Endothelial cell of umbilical vein (primary cell): Measurements from ENCODE around the gene ALOX5AP. TPM values are rescaled to one million over a fixed set of nuclear protein-coding genes. Genes with fewer than 3 reads are reported as not detected.

Source experiments
- BruUV-seq: library from RNA; stranded (reverse); fragments of 400-500 nt; replicated peaks from 2 replicates; lab custom pipeline; 2021; lab: Mats Ljungman, UMichigan
- CTCF ChIA-PET: fragments of 300-600, 350-600 bp; sonication (Branson Sonifier 250); formaldehyde crosslinking; loops from one replicate; lab custom pipeline; 2021; ENCODE audit warnings: antibody characterized with exemption, inconsistent platforms; lab: Charles Lee
- POLR2A ChIA-PET: fragments of 300-600, 350-600 bp; sonication (Branson Sonifier 250); formaldehyde crosslinking; loops from one replicate; lab custom pipeline; 2021; ENCODE audit warnings: antibody characterized with exemption, inconsistent platforms; lab: Charles Lee
- DNase-seq: peaks from one replicate; pipeline ENCODE4 v3.0.0-alpha.2; 2011; ENCODE audit warnings: low read depth, low spot score
- FAIRE-seq: peaks from 2 replicates; lab custom pipeline; 2011; peaks lifted over from hg19 to GRCh38; lab: Jason Lieb, UNC
- H2AFZ ChIP-seq: 2 replicates; pipeline ENCODE4 v1.6.0; 2012; ENCODE audit warnings: low read depth, low read length, control low read depth, inconsistent platforms
- H3K27ac ChIP-seq: 2 replicates; pipeline ENCODE4 v1.5.1; 2011; ENCODE audit warnings: low read depth, mild to moderate bottlenecking, control low read depth, low read length, moderate library complexity; ENCODE audit not compliant: insufficient read depth
- H3K27me3 ChIP-seq, 2 experiments: 2 replicates each; pipeline versions ENCODE4 v1.6.0 to v1.6.1; 2011; ENCODE audit warnings: low read length in 2 of 2, mixed read lengths in 1 of 2; ENCODE audit not compliant: control insufficient read depth in 2 of 2, insufficient read depth in 2 of 2
- H3K36me3 ChIP-seq, 2 experiments: 2 replicates in 1 of 2; 3 replicates in 1 of 2; pipeline ENCODE4 v1.5.1; 2011; ENCODE audit warnings: low read length in 2 of 2, mild to moderate bottlenecking in 1 of 2, moderate library complexity in 1 of 2; ENCODE audit not compliant: control insufficient read depth in 2 of 2, insufficient read depth in 2 of 2; ENCODE audit errors: extremely low read depth in 1 of 2
- H3K4me1 ChIP-seq: 3 replicates; pipeline ENCODE4 v1.5.1; 2011; ENCODE audit warnings: mild to moderate bottlenecking, low read length; ENCODE audit not compliant: control insufficient read depth, insufficient read depth; ENCODE audit errors: extremely low read depth
- H3K4me2 ChIP-seq: 2 replicates; pipeline ENCODE4 v1.6.1; 2011; ENCODE audit warnings: low read length, control low read depth, mixed read lengths; ENCODE audit not compliant: insufficient read depth
- H3K4me3 ChIP-seq, 3 experiments: fragments of 200-600 bp in 1 of 3; sonication (generic), shearing (Covaris generic) in 1 of 3; replicated peaks in 1 of 3; 2 replicates each; pipeline ENCODE4 v1.5.1; 2011 to 2016; ENCODE audit warnings: control low read depth in 3 of 3, low read length in 3 of 3, mild to moderate bottlenecking in 2 of 3, inconsistent platforms in 1 of 3, low read depth in 1 of 3, moderate library complexity in 1 of 3; ENCODE audit not compliant: insufficient read depth in 1 of 3
- H3K79me2 ChIP-seq: 2 replicates; pipeline ENCODE4 v1.6.0; 2012; ENCODE audit warnings: low read length, inconsistent platforms; ENCODE audit not compliant: control insufficient read depth, insufficient read depth
- H3K9ac ChIP-seq: replicated peaks from 2 replicates; pipeline ENCODE3; 2011; ENCODE audit warnings: low read length, control low read depth; ENCODE audit not compliant: insufficient read depth; ENCODE audit errors: extremely low read depth
- H3K9me1 ChIP-seq: replicated peaks from 3 replicates; pipeline ENCODE4 v1.6.0; 2011; ENCODE audit warnings: mild to moderate bottlenecking, low read length; ENCODE audit not compliant: control insufficient read depth, insufficient read depth; ENCODE audit errors: extremely low read depth
- H3K9me3 ChIP-seq: replicated peaks from 2 replicates; pipeline ENCODE4 v1.5.1; 2012; ENCODE audit warnings: low read length, inconsistent platforms; ENCODE audit not compliant: control insufficient read depth, insufficient read depth
- H4K20me1 ChIP-seq: replicated peaks from 2 replicates; pipeline ENCODE3; 2011; ENCODE audit warnings: mild to moderate bottlenecking, low read length; ENCODE audit not compliant: control insufficient read depth, insufficient read depth; ENCODE audit errors: extremely low read depth
- CTCF ChIP-seq, 2 donors: IDR thresholded peaks; 1 replicate in 1 of 2; 2 replicates in 1 of 2; pipeline ENCODE4 v1.5.1; 2011; ENCODE audit warnings: low read length in 2 of 2, mild to moderate bottlenecking in 2 of 2, moderate library complexity in 2 of 2, control low read depth in 1 of 2, inconsistent platforms in 1 of 2, low read depth in 1 of 2; ENCODE audit not compliant: insufficient read depth in 1 of 2; ENCODE audit errors: extremely low read depth in 1 of 2
- EZH2 ChIP-seq: IDR thresholded peaks from 2 replicates; pipeline ENCODE4 v1.6.1; 2012; ENCODE audit warnings: borderline replicate concordance, low read depth, mild to moderate bottlenecking, moderate library complexity, low read length, inconsistent platforms; ENCODE audit not compliant: severe bottlenecking
- FOS ChIP-seq: IDR thresholded peaks from 2 replicates; pipeline ENCODE4 v1.6.1; 2011; ENCODE audit warnings: mild to moderate bottlenecking, low read length, moderate library complexity, borderline replicate concordance; ENCODE audit not compliant: insufficient read depth
- GATA2 ChIP-seq: IDR thresholded peaks from 2 replicates; pipeline ENCODE4 v1.7.0; 2011; ENCODE audit warnings: low read depth, mild to moderate bottlenecking, moderate library complexity, mixed read lengths, low read length; ENCODE audit not compliant: insufficient read length, insufficient read depth
- JUN ChIP-seq: IDR thresholded peaks from 2 replicates; pipeline ENCODE4 v1.6.1; 2011; ENCODE audit warnings: borderline replicate concordance, low read depth; ENCODE audit not compliant: insufficient read length, insufficient read depth
- MYC ChIP-seq: IDR thresholded peaks from one replicate; pipeline ENCODE4 v1.6.1; 2011; ENCODE audit warnings: mild to moderate bottlenecking, low read depth, low read length
- POLR2A ChIP-seq: IDR thresholded peaks from 2 replicates; pipeline ENCODE4 v1.6.1; 2012; ENCODE audit warnings: low read depth, mild to moderate bottlenecking, control low read depth, low read length
- POLR2AphosphoS5 ChIP-seq: IDR thresholded peaks from 2 replicates; pipeline ENCODE4 v1.6.1; 2012; ENCODE audit warnings: low read depth, mild to moderate bottlenecking, control low read depth, low read length, moderate library complexity; ENCODE audit not compliant: insufficient read depth
- dilution Hi-C: fragments of 300-500 bp; cut with MboI; formaldehyde crosslinking; loops from one replicate; pipeline ENCODE4 v1.15.0; 2019; ENCODE audit warnings: low sequenced_read_pairs; ENCODE audit not compliant: extremely low pct_ligation_motif_present
- intact Hi-C: fragments of 100-400 bp; cut with micrococcal nuclease; formaldehyde crosslinking; loops from one replicate; pipeline ENCODE4 v1.10.0; 2022
- polyA plus RNA-seq, 4 experiments: library from polyadenylated mRNA; depleted of rRNA in 3 of 4; stranded (reverse) in 3 of 4; unstranded in 1 of 4; fragments of >200 nt; gene quantifications; 2 replicates each; pipeline versions ENCODE4 v1.2.1 to v1.2.3, GENCODE V29; 2011 to 2012; ENCODE audit warnings: missing spikeins in 1 of 4
- total RNA-seq: library from RNA; stranded (reverse); gene quantifications from 2 replicates; pipeline ENCODE4 v1.2.3, GENCODE V29; 2021

Gene ALOX5AP
- total and polyA plus RNA-seq, 2 donors (not counting 3 experiments of a cell fraction or from before 2014, with no cell fraction given): 1.8 TPM; not detected in 1

GRCh38 chr13:30710442-30710841 lies 24.9 kb upstream of the ALOX5AP start:
- no peak for DNase-seq
- no peak for TF ChIP-seq EZH2
- TF ChIP-seq MYC: no peak
- no peak for TF ChIP-seq CTCF (IDR thresholded peaks at IDR 0.05; ENCODE audit: extremely low read depth in 1 of 2, insufficient read depth in 1 of 2, low read depth in 1 of 2, low read length in 2 of 2)
- no peak for TF ChIP-seq GATA2
- TF ChIP-seq POLR2A: no peak
- no peak for TF ChIP-seq POLR2AphosphoS5
- no peak for TF ChIP-seq JUN
- no peak for TF ChIP-seq FOS
- no peak overlapping the region for H3K4me3 ChIP-seq
- peaks cover 27% of the 10 kb centered on the region for H3K4me1 ChIP-seq
- H3K27me3 ChIP-seq: no peaks in the 10 kb centered on the region
- no peaks in the 10 kb centered on the region for H3K79me2 ChIP-seq
- BruUV-seq: no TSS peak
- no peak overlapping the region for H3K27ac ChIP-seq
- dilution Hi-C loops: no loop called here
- ChIA-PET CTCF (no interaction called here), POLR2A (no interaction called here)
- FAIRE-seq: no peak
- H2AFZ ChIP-seq: no peak overlapping the region
- H4K20me1 ChIP-seq: no peaks in the 10 kb centered on the region
- intact Hi-C loops: no loop called here
- H3K9me3 ChIP-seq: no peaks in the 10 kb centered on the region
- no peak overlapping the region for H3K4me2 ChIP-seq
- no peak overlapping the region for H3K9ac ChIP-seq
- H3K36me3 ChIP-seq: no peaks in the 10 kb centered on the region
- H3K9me1 ChIP-seq: no peaks in the 10 kb centered on the region
